HepG2 (cell line): ENCODE data around the gene RARS1. TPM values are rescaled to one million over a fixed set of nuclear protein-coding genes. Genes with fewer than 3 reads are reported as not detected.

ENCODE experiments used
- ATAC-seq: fragments of 200-7000 bp; cut with Tn5 transposase; 3 replicates; pipeline ENCODE4 v1.9.1; 2020; ENCODE audit warnings: mild to moderate bottlenecking, moderate library complexity
- BruUV-seq: library from RNA; stranded (reverse); fragments of 400-500 nt; replicated peaks from 2 replicates; lab custom pipeline; 2021; lab: Mats Ljungman, UMichigan
- CTCF ChIA-PET: fragments of 300-600 bp; formaldehyde crosslinking; extraction: SDS; loops from one replicate; lab custom pipeline; 2021; ENCODE audit warnings: low total read pairs, inconsistent platforms, low intra/inter-chr PET ratio; lab: Yijun Ruan, JAX
- POLR2A ChIA-PET: fragments of 350-600 bp; sonication (Branson Sonifier 250); formaldehyde crosslinking; loops from one replicate; lab custom pipeline; 2020; ENCODE audit warnings: antibody characterized with exemption, inconsistent platforms; lab: Yijun Ruan, JAX
- DNase-seq: peaks from one replicate; pipeline ENCODE4 v3.0.0-alpha.2; 2015; ENCODE audit warnings: low spot score
- FAIRE-seq: peaks from 3 replicates; lab custom pipeline; 2011; peaks lifted over from hg19 to GRCh38; lab: Jason Lieb, UNC
- H2AFZ ChIP-seq: one replicate; pipeline ENCODE4 v1.6.1; 2011; ENCODE audit warnings: low read length, inconsistent platforms
- H3K27ac ChIP-seq: fragments of 300-600 bp; 3 replicates; pipeline ENCODE4 v1.8.0; 2011; ENCODE audit warnings: mixed run types, mild to moderate bottlenecking, mixed read lengths, low read length, inconsistent platforms; ENCODE audit not compliant: insufficient read depth; ENCODE audit errors: extremely low read length
- H3K27me3 ChIP-seq, 2 experiments: fragments of 200-600 bp in 1 of 2; 2 replicates in 1 of 2; 3 replicates in 1 of 2; pipeline versions ENCODE4 v1.6.0 to v1.8.0; 2011; ENCODE audit warnings: low read length in 2 of 2, mild to moderate bottlenecking in 2 of 2, moderate library complexity in 2 of 2, inconsistent platforms in 1 of 2; ENCODE audit not compliant: insufficient read depth in 2 of 2, control insufficient read depth in 1 of 2
- H3K36me3 ChIP-seq, 2 experiments: fragments of 200-600 bp in 1 of 2; replicated peaks in 1 of 2; 2 replicates in 1 of 2; 3 replicates in 1 of 2; pipeline versions ENCODE4 v1.5.1 to v1.8.0; 2011; ENCODE audit warnings: low read length in 2 of 2, inconsistent platforms in 1 of 2; ENCODE audit not compliant: insufficient read depth in 2 of 2, control insufficient read depth in 1 of 2
- H3K4me1 ChIP-seq: 2 replicates; pipeline ENCODE4 v1.5.1; 2012; ENCODE audit warnings: low read length, inconsistent platforms; ENCODE audit not compliant: insufficient read depth
- H3K4me2 ChIP-seq: 2 replicates; pipeline ENCODE4 v1.6.0; 2011; ENCODE audit warnings: low read depth, low read length, inconsistent platforms
- H3K4me3 ChIP-seq, 3 experiments: fragments of 200-600 bp in 1 of 3; sonication (generic), shearing (Covaris generic) in 1 of 3; replicated peaks in 1 of 3; 2 replicates each; pipeline ENCODE4 v1.5.1; 2011 to 2016; ENCODE audit warnings: low read length in 3 of 3, inconsistent platforms in 2 of 3, low read depth in 2 of 3, mild to moderate bottlenecking in 2 of 3, control low read depth in 1 of 3, mixed read lengths in 1 of 3; ENCODE audit not compliant: insufficient read depth in 1 of 3
- H3K79me2 ChIP-seq: one replicate; pipeline ENCODE4 v1.6.1; 2011; ENCODE audit warnings: low read length, inconsistent platforms; ENCODE audit not compliant: insufficient read depth
- H3K9ac ChIP-seq: 2 replicates; pipeline ENCODE4 v1.6.0; 2011; ENCODE audit warnings: mild to moderate bottlenecking, low read depth, low read length, inconsistent platforms; ENCODE audit not compliant: insufficient read depth
- H3K9me3 ChIP-seq: 2 replicates; pipeline ENCODE4 v1.5.1; 2012; ENCODE audit warnings: mild to moderate bottlenecking, low read length
- H4K20me1 ChIP-seq: 2 replicates; pipeline ENCODE4 v1.6.0; 2011; ENCODE audit warnings: inconsistent platforms, mild to moderate bottlenecking, low read length, moderate library complexity; ENCODE audit not compliant: insufficient read depth
- ARID5B ChIP-seq: IDR thresholded peaks from 2 replicates; pipeline ENCODE4 v1.4.0; 2020; ENCODE audit warnings: mild to moderate bottlenecking, missing genetic modification reagents
- JUNB ChIP-seq: sonication (generic); formaldehyde crosslinking; IDR thresholded peaks from 2 replicates; pipeline ENCODE4 v1.8.0; 2022; ENCODE audit warnings: missing genetic modification reagents, mild to moderate bottlenecking, borderline replicate concordance
- NR2F1 ChIP-seq, 2 experiments: fragments of 450-650 bp in 1 of 2; formaldehyde crosslinking in 1 of 2; IDR thresholded peaks; 2 replicates each; pipeline versions ENCODE4 v1.5.0 to v1.6.1; 2016 to 2020; ENCODE audit warnings: mild to moderate bottlenecking in 1 of 2, missing compliant biosample characterization in 1 of 2, missing genetic modification reagents in 1 of 2, moderate library complexity in 1 of 2
- PCBP2 ChIP-seq: fragments of 200-400 bp; formaldehyde crosslinking; optimal IDR thresholded peaks from 2 replicates; pipeline ENCODE3; 2018; ENCODE audit warnings: low read length, low read depth; ENCODE audit not compliant: poor library complexity, severe bottlenecking
- SUZ12 ChIP-seq: fragments of 150-350 bp; IDR thresholded peaks from 2 replicates; pipeline ENCODE4 v1.6.1; 2014; ENCODE audit warnings: low read depth, low read length
- TBL1XR1 ChIP-seq: fragments of 150-350 bp; IDR thresholded peaks from 2 replicates; pipeline ENCODE4 v1.6.1; 2014; ENCODE audit warnings: borderline replicate concordance, low read length; ENCODE audit not compliant: partially characterized antibody
- ZKSCAN1 ChIP-seq: fragments of 150-350 bp; IDR thresholded peaks from 2 replicates; pipeline ENCODE4 v1.6.1; 2014; ENCODE audit warnings: low read length
- ZNF546 ChIP-seq: sonication (generic); formaldehyde crosslinking; conservative IDR thresholded peaks from 2 replicates; pipeline ENCODE4 v1.8.1; 2023; ENCODE audit warnings: mild to moderate bottlenecking, missing genetic modification reagents
- WGBS: methylation state at CpG from one replicate; pipeline ENCODE4 v1.1.6; 2017; ENCODE audit warnings: low lambda C conversion rate; 5-methylcytosine and 5-hydroxymethylcytosine counted together
- in situ Hi-C: cut with HindIII; loops from 2 replicates; pipeline ENCODE4 v1.10.0; 2017; ENCODE audit warnings: low pct_unique_long_range_greater_than_20kb; ENCODE audit not compliant: extremely low pct_ligation_motif_present
- intact Hi-C: fragments of 100-400 bp; cut with micrococcal nuclease; formaldehyde crosslinking; loops from one replicate; pipeline ENCODE4 v1.10.0; 2022; ENCODE audit not compliant: unreplicated experiment
- polyA plus RNA-seq, 8 experiments: library from polyadenylated mRNA; depleted of rRNA in 3 of 8; stranded (reverse) in 7 of 8; unstranded in 1 of 8; fragments of >200 nt; fragmentation: Illumina TruSeq in 4 of 8; extraction: Trizol in 4 of 8; gene quantifications; 2 replicates each; pipeline versions ENCODE4 v1.2.1 to v1.2.3, GENCODE V29; 2011 to 2016; ENCODE audit warnings: low read depth in 4 of 8, missing spikeins in 1 of 8, mixed read lengths in 1 of 8; ENCODE audit not compliant: insufficient read depth in 1 of 8
- total RNA-seq, 5 experiments: library from RNA; depleted of rRNA; stranded (reverse); fragments of >200 nt; fragmentation: Illumina TruSeq; extraction: Trizol; gene quantifications; 2 replicates each; pipeline ENCODE4 v1.2.3, GENCODE V29; 2016; ENCODE audit warnings: low read depth in 1 of 5
- TF ChIP-seq, protein P1 (sequence below): sonication (generic); IDR thresholded peaks from 2 replicates; pipeline ENCODE4 v1.6.1; 2016; ENCODE audit warnings: low read depth, borderline replicate concordance

Gene RARS1
- total and polyA plus RNA-seq, 2 of the 13 experiments (the other 11 are each of a cell fraction or from before 2014, with no cell fraction given), result 54.6 to 170 TPM

- H3K79me2 ChIP-seq, result no peaks in the 10 kb centered on the region
- H3K4me2 ChIP-seq, result no peak overlapping the region
- TF ChIP-seq PCBP2 (no peak), ZNF546 (no peak), NR2F1 (CRISPR knock-in tag; IDR thresholded peaks at IDR 0.05) (no peak), ZKSCAN1 (no peak), SUZ12 (no peak), JUNB (CRISPR knock-in tag) (no peak), TBL1XR1 (no peak), ARID5B (CRISPR knock-in tag) (no peak)
- TF ChIP-seq, protein P1, sequence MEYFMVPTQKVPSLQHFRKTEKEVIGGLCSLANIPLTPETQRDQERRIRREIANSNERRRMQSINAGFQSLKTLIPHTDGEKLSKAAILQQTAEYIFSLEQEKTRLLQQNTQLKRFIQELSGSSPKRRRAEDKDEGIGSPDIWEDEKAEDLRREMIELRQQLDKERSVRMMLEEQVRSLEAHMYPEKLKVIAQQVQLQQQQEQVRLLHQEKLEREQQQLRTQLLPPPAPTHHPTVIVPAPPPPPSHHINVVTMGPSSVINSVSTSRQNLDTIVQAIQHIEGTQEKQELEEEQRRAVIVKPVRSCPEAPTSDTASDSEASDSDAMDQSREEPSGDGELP, result no peak
- intact Hi-C loops (no loop called here), in situ Hi-C loops (no loop called here)
- no peaks in the 10 kb centered on the region for H3K27me3 ChIP-seq
- H3K9ac ChIP-seq, result no peak overlapping the region
- POLR2A ChIA-PET, result no interaction called here
- H2AFZ ChIP-seq, result no peak overlapping the region
- CTCF ChIA-PET, result no interaction called here
- H3K9me3 ChIP-seq, result no peaks in the 10 kb centered on the region
- whole genome bisulfite sequencing, result 100% methylated on average over 2 of the region's 3 CpGs
- no peaks in the 10 kb centered on the region for H3K4me1 ChIP-seq
- no TSS peak for BruUV-seq
- peaks cover 26 to 51% of the 10 kb centered on the region in 2 experiments for H3K36me3 ChIP-seq
- no peaks in the 10 kb centered on the region for H4K20me1 ChIP-seq
- H3K27ac ChIP-seq, result no peak overlapping the region
- no peak for DNase-seq
- H3K4me3 ChIP-seq, result no peak overlapping the region
- no peak for FAIRE-seq
- no peak for ATAC-seq
Measured at GRCh38 chr5:168457542-168457941, 28.7 kb upstream of the RARS1 start.
